ENCODE data around the gene SLC22A7.

DNA sequence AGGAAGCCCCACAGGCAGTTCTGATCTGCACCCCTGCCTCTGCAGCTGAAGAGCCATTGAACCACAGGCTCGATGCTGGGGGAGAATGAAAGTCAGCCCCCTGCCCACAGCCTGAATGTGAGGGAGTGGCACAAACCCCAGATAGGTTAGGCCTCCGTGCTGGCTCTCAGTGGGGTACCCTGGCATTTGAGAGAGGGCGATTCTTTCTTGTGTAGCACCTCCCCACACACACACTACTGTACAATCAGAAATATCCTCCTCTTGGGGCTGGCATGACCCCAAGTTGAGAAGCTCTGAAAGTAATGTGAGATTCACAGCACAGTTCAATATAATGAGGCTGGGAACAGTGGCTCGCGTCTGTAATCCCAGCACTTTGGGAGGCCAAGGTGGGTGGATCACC, 36.9 kb upstream of the SLC22A7 start:
- TF ChIP-seq, protein P1, sequence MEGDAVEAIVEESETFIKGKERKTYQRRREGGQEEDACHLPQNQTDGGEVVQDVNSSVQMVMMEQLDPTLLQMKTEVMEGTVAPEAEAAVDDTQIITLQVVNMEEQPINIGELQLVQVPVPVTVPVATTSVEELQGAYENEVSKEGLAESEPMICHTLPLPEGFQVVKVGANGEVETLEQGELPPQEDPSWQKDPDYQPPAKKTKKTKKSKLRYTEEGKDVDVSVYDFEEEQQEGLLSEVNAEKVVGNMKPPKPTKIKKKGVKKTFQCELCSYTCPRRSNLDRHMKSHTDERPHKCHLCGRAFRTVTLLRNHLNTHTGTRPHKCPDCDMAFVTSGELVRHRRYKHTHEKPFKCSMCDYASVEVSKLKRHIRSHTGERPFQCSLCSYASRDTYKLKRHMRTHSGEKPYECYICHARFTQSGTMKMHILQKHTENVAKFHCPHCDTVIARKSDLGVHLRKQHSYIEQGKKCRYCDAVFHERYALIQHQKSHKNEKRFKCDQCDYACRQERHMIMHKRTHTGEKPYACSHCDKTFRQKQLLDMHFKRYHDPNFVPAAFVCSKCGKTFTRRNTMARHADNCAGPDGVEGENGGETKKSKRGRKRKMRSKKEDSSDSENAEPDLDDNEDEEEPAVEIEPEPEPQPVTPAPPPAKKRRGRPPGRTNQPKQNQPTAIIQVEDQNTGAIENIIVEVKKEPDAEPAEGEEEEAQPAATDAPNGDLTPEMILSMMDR (conservative IDR thresholded peaks at IDR 0.05), result no peak
- TF ChIP-seq EZH2 (IDR thresholded peaks at IDR 0.05; ENCODE audit: low read depth), result no peak

Measured in PC-9 (cell line).